HUES48 (cell line): ENCODE data around the gene CDCA8.

Experiments used
- H3K27ac ChIP-seq: one replicate; pipeline ENCODE4 v1.7.0; 2013; ENCODE audit warnings: low read depth, low read length, inconsistent platforms
- H3K27me3 ChIP-seq: 2 replicates; pipeline ENCODE4 v1.6.1; 2013; ENCODE audit warnings: mild to moderate bottlenecking, low read length; ENCODE audit not compliant: control insufficient read depth, insufficient read depth
- H3K36me3 ChIP-seq: 2 replicates; pipeline ENCODE4 v1.6.1; 2013; ENCODE audit warnings: low read length; ENCODE audit not compliant: control insufficient read depth, insufficient read depth
- H3K4me1 ChIP-seq: 2 replicates; pipeline ENCODE4 v1.6.1; 2013; ENCODE audit warnings: mild to moderate bottlenecking, low read length; ENCODE audit not compliant: control insufficient read depth, insufficient read depth
- H3K4me3 ChIP-seq: 2 replicates; pipeline ENCODE4 v1.5.1; 2013; ENCODE audit warnings: mild to moderate bottlenecking, low read depth, low read length
- H3K9ac ChIP-seq: 2 replicates; pipeline ENCODE4 v1.6.1; 2013; ENCODE audit warnings: mild to moderate bottlenecking, low read depth, low read length, moderate library complexity
- H3K9me3 ChIP-seq: 2 replicates; pipeline ENCODE4 v1.6.1; 2013; ENCODE audit warnings: low read length; ENCODE audit not compliant: control insufficient read depth, insufficient read depth

CDCA8 gene

DNA sequence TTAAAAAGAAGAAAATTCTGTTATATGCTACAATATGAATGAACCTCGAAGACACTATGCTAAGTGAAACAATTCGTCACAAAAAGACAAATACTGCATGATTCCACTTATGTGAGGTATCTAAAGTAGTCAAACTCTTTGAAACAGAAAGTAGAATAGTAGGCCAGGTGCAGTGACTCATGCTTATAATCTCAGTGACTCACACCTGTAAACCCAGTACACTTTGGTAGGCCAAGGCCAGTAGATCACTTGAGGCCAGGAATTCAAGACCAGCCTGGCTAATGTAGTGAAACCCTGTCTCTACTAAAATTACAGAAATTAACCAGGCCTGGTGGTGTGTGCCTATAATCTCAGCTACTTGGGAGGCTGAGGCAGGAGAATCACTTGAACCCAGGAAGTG lies 46.9 kb downstream of the CDCA8 start:
- Histone ChIP-seq H3K4me3 (no peak overlapping the region), H3K27ac (no peak overlapping the region), H3K4me1 (no peaks in the 10 kb centered on the region), H3K36me3 (no peaks in the 10 kb centered on the region), H3K9ac (no peak overlapping the region), H3K9me3 (no peaks in the 10 kb centered on the region), H3K27me3 (peaks cover 20% of the 10 kb centered on the region)

DNA sequence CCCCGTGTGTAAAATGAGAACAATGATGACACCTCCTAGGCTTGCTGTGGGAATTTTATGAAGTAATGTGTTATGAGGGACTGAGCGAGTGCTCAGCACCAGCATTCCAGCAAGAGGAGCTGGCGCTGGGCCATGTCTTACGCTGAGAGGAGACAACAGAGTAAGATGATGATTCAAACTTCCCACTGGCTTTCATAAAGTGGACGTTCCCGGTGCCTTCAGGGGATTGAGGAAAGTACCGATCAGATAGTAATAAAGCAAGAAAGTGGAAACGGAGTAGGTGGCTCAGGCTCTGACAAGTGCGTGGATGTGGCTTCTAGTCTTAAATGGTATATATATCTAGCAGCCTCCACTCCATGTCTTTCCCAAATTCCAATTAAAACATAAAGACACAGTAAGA lies 48.8 kb downstream of the CDCA8 start:
- no peaks in the 10 kb centered on the region for H3K4me1 ChIP-seq
- H3K27me3 ChIP-seq: peaks cover 6% of the 10 kb centered on the region
- no peak overlapping the region for H3K4me3 ChIP-seq
- no peak overlapping the region for H3K9ac ChIP-seq
- H3K9me3 ChIP-seq: no peaks in the 10 kb centered on the region
- H3K27ac ChIP-seq: no peak overlapping the region
- no peaks in the 10 kb centered on the region for H3K36me3 ChIP-seq

DNA sequence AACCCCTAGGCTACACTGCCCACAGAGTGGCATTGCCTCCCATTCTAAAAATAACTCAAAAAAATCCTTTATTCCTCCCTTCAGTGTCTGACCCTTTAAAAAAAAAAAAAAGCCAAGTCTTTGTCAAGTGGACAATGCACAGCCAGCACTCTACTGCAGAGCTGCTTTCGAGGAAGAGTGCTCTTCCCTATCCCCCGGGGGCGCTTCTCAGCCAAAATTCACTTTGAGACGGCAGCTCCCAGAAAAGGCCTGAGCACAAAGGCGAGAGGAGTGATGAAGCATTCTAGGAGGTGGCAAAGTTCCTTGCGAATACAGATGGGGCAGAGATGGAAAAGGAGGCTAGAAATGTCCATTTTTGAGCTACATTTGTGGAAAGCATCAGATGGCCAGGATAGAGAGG lies 49.3 kb downstream of the CDCA8 start:
- Histone ChIP-seq H3K27ac (no peak overlapping the region), H3K36me3 (no peaks in the 10 kb centered on the region), H3K27me3 (peaks cover 6% of the 10 kb centered on the region), H3K4me3 (no peak overlapping the region), H3K9ac (no peak overlapping the region), H3K4me1 (no peaks in the 10 kb centered on the region), H3K9me3 (no peaks in the 10 kb centered on the region)

DNA sequence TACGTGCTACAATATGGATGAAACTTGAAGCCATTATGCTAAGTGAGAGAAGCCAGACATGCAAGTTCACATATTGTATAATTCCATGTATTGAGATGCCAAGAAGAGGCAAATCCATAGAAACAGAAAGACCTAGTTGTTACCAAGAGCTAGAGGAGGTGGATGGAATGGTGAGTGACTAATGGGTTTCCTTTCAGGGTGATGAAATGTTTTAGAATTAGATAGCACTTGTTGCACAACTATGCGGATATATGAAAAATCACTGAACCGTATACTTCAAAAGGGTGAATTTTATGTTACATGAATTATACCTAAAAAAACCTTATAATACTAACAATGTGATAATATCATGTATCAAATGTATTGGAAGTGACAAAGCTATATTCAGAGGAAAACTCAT lies 54.5 kb downstream of the CDCA8 start:
- H3K4me3 ChIP-seq: no peak overlapping the region
- H3K27me3 ChIP-seq: peaks cover 24% of the 10 kb centered on the region
- no peaks in the 10 kb centered on the region for H3K36me3 ChIP-seq
- no peaks in the 10 kb centered on the region for H3K4me1 ChIP-seq
- H3K9ac ChIP-seq: no peak overlapping the region
- H3K27ac ChIP-seq: no peak overlapping the region
- H3K9me3 ChIP-seq: no peaks in the 10 kb centered on the region

DNA sequence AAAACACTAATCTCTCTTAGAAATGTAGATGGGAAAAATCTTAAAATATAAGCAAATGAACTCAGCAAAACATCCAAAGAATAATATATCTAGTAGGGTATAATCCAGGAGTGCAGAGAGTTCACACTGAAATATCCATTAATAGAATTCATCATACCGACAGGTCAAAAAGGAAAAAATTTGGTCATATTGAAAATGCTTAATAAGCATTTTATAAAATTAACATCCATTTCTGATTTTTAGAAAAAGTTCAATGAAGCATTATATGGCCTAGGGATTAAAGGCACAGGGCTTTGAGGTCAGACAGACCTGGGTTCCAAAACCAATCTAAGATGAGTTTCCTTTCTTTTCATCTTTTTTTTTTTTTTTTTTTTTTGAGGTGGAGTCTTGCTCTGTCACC lies 56.2 kb downstream of the CDCA8 start:
- Histone ChIP-seq H3K27ac (no peak overlapping the region), H3K4me3 (no peak overlapping the region), H3K9ac (no peak overlapping the region), H3K27me3 (peaks cover 41% of the 10 kb centered on the region), H3K4me1 (no peaks in the 10 kb centered on the region), H3K9me3 (no peaks in the 10 kb centered on the region), H3K36me3 (no peaks in the 10 kb centered on the region)

DNA sequence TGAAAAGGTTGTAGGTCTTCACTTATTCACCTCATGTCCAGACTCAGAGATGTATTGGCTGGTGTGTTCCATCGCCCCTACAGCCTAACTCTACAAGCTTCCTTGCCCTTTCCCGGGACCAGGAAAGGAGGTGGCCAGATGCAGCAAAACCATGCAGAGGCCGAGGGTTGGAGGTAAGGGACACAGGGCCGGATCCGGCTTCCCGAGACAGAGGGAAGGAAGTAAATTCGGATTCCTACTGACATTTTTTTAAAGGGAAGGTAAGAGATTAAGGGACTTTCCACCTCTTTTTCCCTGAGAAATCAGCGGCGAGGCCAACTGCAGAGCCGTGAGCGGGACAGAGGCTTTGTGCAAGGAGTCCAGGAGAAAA lies 59.9 kb downstream of the CDCA8 start:
- peaks cover 76% of the 10 kb centered on the region for H3K27me3 ChIP-seq
- H3K9me3 ChIP-seq: no peaks in the 10 kb centered on the region
- no peaks in the 10 kb centered on the region for H3K4me1 ChIP-seq
- peak overlapping the region; percentile 45 for H3K4me3 ChIP-seq
- no peak overlapping the region for H3K27ac ChIP-seq
- H3K36me3 ChIP-seq: no peaks in the 10 kb centered on the region
- no peak overlapping the region for H3K9ac ChIP-seq

DNA sequence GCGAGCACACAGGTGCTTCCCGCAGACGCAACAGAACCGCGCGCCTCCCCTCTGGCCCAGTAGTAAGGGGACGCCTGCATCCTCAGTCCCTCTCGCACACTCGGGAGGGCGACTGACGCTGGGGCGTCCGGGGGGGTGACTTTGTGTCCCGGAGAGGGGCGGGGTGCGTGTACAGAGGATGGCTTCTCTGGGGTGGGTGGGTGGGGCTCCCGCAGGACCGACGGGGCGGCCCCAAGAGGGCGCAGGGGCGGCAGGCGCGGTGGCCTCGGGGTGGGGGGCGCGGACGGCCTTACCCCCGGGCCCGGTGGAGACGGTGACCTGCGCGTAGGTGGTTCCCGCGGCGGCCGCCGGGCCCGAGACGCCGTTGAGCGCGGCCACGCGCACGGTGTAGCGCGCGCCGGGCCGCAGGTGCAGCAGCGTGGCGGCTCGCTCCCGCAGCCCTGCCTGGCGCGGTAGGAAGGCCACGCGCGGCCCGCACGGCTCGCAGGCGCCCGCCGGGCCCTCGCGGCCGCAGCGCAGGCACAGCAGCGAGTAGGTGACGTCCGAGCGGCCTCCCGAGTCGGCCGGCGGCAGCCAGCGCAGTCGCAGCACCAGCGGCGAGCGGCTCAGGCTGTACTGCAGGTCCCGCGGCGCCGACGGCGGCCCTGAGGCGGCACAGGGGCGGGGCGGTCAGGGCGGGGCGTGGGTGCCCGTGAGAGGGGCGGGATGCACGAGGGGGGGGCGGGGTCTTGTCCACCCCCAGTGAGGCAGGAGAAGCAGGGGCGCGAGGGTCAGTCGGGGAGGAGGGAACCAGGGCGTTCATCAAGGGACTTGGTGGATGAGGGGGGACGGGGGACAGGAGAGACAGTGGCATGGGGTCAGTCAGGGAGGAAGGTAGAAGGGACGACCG lies 60.5 kb downstream of the CDCA8 start:
- H3K27ac ChIP-seq: no peak overlapping the region
- H3K36me3 ChIP-seq: no peaks in the 10 kb centered on the region
- H3K4me3 ChIP-seq: peak overlapping the region; percentile 57
- H3K9ac ChIP-seq: no peak overlapping the region
- no peaks in the 10 kb centered on the region for H3K9me3 ChIP-seq
- peaks cover 83% of the 10 kb centered on the region for H3K27me3 ChIP-seq
- no peaks in the 10 kb centered on the region for H3K4me1 ChIP-seq

DNA sequence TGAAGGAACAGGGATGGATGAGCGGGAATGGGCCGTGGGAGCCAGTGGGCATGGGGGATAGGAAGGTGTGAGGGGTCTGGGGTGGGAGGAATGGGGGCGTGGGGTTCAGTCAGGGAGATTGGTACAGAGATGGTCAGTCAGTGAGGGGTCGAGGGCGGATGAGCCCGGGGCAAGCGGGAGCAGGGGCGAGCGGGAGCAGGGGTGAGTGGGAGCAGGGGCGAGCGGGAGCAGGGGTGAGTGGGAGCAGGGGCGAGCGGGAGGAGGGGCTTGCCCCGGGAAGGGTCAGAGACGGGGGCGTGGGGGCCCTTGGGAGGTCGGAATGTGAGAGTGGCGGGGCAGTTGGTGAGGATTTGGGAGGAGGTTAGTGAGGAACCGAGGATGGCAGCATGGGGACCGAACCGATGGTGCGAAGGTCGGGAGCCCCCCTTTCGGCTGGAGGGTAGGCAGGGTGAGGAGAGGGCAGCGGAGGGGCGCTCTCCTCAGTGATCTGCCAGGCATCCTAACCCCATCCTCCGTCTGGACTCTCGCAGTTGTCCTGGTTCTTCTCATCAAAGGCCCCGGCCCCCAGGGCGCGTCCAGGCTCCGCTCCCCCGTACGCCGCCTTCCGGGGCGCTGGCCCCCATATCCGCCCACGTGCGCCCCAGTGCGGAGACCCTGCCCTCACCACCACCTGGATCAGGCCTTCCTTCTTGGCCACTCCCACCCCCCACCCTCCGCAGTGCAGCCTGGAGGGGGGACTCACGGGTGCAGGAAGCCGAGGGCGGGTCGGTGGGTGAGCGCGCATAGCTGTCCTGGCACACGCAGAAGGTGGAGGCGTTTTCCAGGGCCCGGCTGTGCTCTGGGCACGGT lies 61.4 kb downstream of the CDCA8 start:
- Histone ChIP-seq H3K9me3 (no peaks in the 10 kb centered on the region), H3K4me1 (no peaks in the 10 kb centered on the region), H3K36me3 (no peaks in the 10 kb centered on the region), H3K4me3 (peak overlapping the region; percentile 57), H3K27ac (no peak overlapping the region), H3K9ac (no peak overlapping the region), H3K27me3 (peaks cover 91% of the 10 kb centered on the region)

DNA sequence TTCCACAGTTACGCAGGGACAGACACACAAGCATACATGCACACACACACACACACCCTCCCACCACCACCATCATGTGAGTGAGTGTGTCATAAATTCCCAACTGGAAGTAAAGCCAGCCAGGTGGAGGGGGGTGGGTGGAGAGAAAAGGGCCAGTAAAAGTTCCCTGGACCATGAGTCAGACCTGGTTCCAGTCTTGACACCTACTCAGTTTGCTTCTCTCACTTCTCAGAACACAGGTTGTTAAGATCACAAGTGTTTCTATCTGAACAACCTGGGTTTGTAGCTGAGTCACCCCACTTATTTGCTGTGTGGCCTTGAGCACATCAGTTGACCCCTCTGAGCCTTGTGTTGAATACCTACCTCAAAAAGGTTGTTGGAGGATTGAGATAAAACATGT lies 63.0 kb downstream of the CDCA8 start:
- peaks cover 98% of the 10 kb centered on the region for H3K27me3 ChIP-seq

DNA sequence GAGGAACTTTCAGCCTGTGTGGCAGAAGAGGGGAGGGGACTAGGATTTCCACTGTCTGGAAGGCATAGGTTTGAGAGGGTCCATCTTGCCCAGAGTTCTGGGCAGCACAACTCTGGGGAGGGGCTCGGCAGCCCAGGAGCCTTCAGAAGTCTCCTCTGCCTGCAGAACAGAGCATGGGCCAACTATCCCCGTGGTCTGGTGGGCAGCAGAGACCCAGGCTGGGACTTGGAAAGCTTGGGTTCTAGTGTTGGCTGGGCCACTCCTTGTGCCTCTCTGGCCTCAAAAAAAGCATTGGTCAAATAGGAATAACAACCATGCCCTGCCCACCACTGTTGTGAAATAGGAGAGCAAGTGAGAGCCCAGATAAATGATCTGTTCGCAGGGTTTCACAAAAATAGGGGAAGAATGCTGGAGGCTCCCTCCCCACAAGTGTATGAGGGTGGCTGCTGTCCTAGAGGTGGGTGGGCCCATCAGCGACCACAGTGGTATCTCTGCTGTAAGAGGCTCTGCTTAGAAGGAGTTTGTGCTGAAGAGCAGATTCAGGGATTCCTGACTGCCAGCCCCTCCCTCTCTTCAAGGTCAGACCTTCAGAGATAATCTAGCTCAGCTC lies 63.7 kb downstream of the CDCA8 start:
- Histone ChIP-seq H3K9me3 (no peaks in the 10 kb centered on the region), H3K4me3 (no peak overlapping the region), H3K27me3 (peaks cover 94% of the 10 kb centered on the region), H3K4me1 (no peaks in the 10 kb centered on the region), H3K36me3 (no peaks in the 10 kb centered on the region), H3K27ac (no peak overlapping the region), H3K9ac (no peak overlapping the region)

More for the DNA sequence above, 63.0 kb downstream of the CDCA8 start:
- Histone ChIP-seq H3K4me1 (no peaks in the 10 kb centered on the region), H3K27ac (no peak overlapping the region), H3K9me3 (no peaks in the 10 kb centered on the region), H3K4me3 (no peak overlapping the region), H3K36me3 (no peaks in the 10 kb centered on the region), H3K9ac (no peak overlapping the region)
